K562 (cell line): Measurements from ENCODE around the gene ZNF438. TPM values are rescaled to one million over a fixed set of nuclear protein-coding genes. Genes with fewer than 3 reads are reported as not detected.

ENCODE experiments used
- ATAC-seq: fragments of 200-7000 bp; cut with Tn5 transposase; 3 replicates; pipeline ENCODE4 v1.9.1; 2020; ENCODE audit warnings: moderate library complexity
- BruUV-seq: library from RNA; stranded (reverse); fragments of 400-500 nt; replicated peaks from 2 replicates; lab custom pipeline; 2021; lab: Mats Ljungman, UMichigan
- CTCF ChIA-PET: fragments of 300-600 bp; formaldehyde crosslinking; extraction: SDS; loops from one replicate; lab custom pipeline; 2021; ENCODE audit warnings: low intra/inter-chr PET ratio; lab: Yijun Ruan, JAX
- POLR2A ChIA-PET: fragments of 300-600, 350-650 bp; sonication (Branson Sonifier 250); formaldehyde crosslinking; extraction: SDS; loops from one replicate; lab custom pipeline; 2021; ENCODE audit warnings: antibody characterized with exemption, inconsistent platforms; lab: Yijun Ruan, JAX
- DNase-seq, 4 experiments: peaks; one replicate each; pipeline versions ENCODE4 v3.0.0 to v3.0.0-alpha.2; 2011 to 2018; ENCODE audit warnings: low spot score in 3 of 4, mixed read lengths in 3 of 4; ENCODE audit errors: extremely low read depth in 1 of 4
- FAIRE-seq: peaks from 2 replicates; lab custom pipeline; 2011; peaks lifted over from hg19 to GRCh38; lab: Jason Lieb, UNC
- H2AFZ ChIP-seq: 2 replicates; pipeline ENCODE4 v1.6.0; 2011; ENCODE audit warnings: low read depth, low read length, control low read depth, inconsistent platforms
- H3K27ac ChIP-seq: fragments of 200-600 bp; 3 replicates; pipeline ENCODE4 v1.8.0; 2011; ENCODE audit warnings: low read depth, mild to moderate bottlenecking, control low read depth, inconsistent platforms, low read length, moderate library complexity, mixed read lengths; ENCODE audit errors: extremely low read depth
- H3K27me3 ChIP-seq, 2 experiments: fragments of 300-600 bp in 1 of 2; 2 replicates in 1 of 2; 3 replicates in 1 of 2; pipeline versions ENCODE4 v1.6.0 to v1.8.0; 2011; ENCODE audit warnings: inconsistent platforms in 2 of 2, low read length in 2 of 2, mild to moderate bottlenecking in 1 of 2, mixed read lengths in 1 of 2, moderate library complexity in 1 of 2; ENCODE audit not compliant: control insufficient read depth in 2 of 2, insufficient read depth in 2 of 2
- H3K36me3 ChIP-seq: fragments of 300-600 bp; 3 replicates; pipeline ENCODE4 v1.8.0; 2011; ENCODE audit warnings: mild to moderate bottlenecking, low read length, inconsistent platforms; ENCODE audit not compliant: control insufficient read depth, insufficient read depth
- H3K4me1 ChIP-seq, 2 experiments: fragments of 200-600 bp in 1 of 2; replicated peaks in 1 of 2; 2 replicates in 1 of 2; 3 replicates in 1 of 2; pipeline versions ENCODE4 v1.5.1 to v1.8.0; 2011; ENCODE audit warnings: inconsistent platforms in 2 of 2, low read length in 2 of 2, mild to moderate bottlenecking in 1 of 2, mixed read lengths in 1 of 2, moderate library complexity in 1 of 2; ENCODE audit not compliant: control insufficient read depth in 2 of 2, insufficient read depth in 2 of 2
- H3K4me2 ChIP-seq: 2 replicates; pipeline ENCODE4 v1.6.1; 2011; ENCODE audit warnings: low read length, control low read depth, inconsistent platforms, mixed read lengths; ENCODE audit not compliant: insufficient read depth
- H3K4me3 ChIP-seq: fragments of 200-600 bp; sonication (generic), shearing (Covaris generic); 2 replicates; pipeline ENCODE4 v1.5.1; 2016; ENCODE audit warnings: control low read depth, inconsistent platforms
- H3K79me2 ChIP-seq: fragments of 200-600 bp; 3 replicates; pipeline ENCODE4 v1.8.0; 2011; ENCODE audit warnings: low read length, inconsistent platforms; ENCODE audit not compliant: control insufficient read depth, insufficient read depth
- H3K9ac ChIP-seq, 2 experiments: 2 replicates each; pipeline versions ENCODE4 v1.6.0 to v1.6.1; 2011; ENCODE audit warnings: low read depth in 2 of 2, low read length in 2 of 2, control low read depth in 1 of 2, inconsistent platforms in 1 of 2, mild to moderate bottlenecking in 1 of 2, mixed read lengths in 1 of 2; ENCODE audit not compliant: insufficient read depth in 1 of 2
- H3K9me1 ChIP-seq: one replicate; pipeline ENCODE4 v1.6.0; 2011; ENCODE audit warnings: inconsistent platforms, mild to moderate bottlenecking, low read length, moderate library complexity; ENCODE audit not compliant: control insufficient read depth, insufficient read depth
- H3K9me3 ChIP-seq: replicated peaks from 2 replicates; pipeline ENCODE4 v1.5.1; 2011; ENCODE audit warnings: low read depth, low read length, inconsistent platforms; ENCODE audit not compliant: control insufficient read depth, insufficient read depth
- H4K20me1 ChIP-seq: replicated peaks from 2 replicates; pipeline ENCODE4 v1.6.1; 2011; ENCODE audit warnings: low read length, inconsistent platforms, mixed read lengths; ENCODE audit not compliant: control insufficient read depth, insufficient read depth
- EP400 ChIP-seq: fragments of 450-650 bp; IDR thresholded peaks from 2 replicates; pipeline ENCODE4 v1.6.1; 2017; ENCODE audit warnings: antibody characterized with exemption, mild to moderate bottlenecking, moderate library complexity
- FOXA3 ChIP-seq, 2 experiments: fragments of 450-650 bp in 1 of 2; sonication (generic) in 1 of 2; formaldehyde crosslinking; IDR thresholded peaks in 1 of 2; conservative IDR thresholded peaks in 1 of 2; 2 replicates each; pipeline versions ENCODE4 v1.4.0 to v1.8.0; 2020 to 2022; ENCODE audit warnings: mild to moderate bottlenecking in 2 of 2, missing genetic modification reagents in 1 of 2
- GABPA ChIP-seq: fragments of 200-800 bp; sonication (Bioruptor generic); conservative IDR thresholded peaks from 2 replicates; pipeline ENCODE4 v1.6.1; 2016; ENCODE audit warnings: low read depth, missing genetic modification characterization, missing compliant biosample characterization
- GTF2F1 ChIP-seq: IDR thresholded peaks from 2 replicates; pipeline ENCODE4 v1.6.1; 2011; ENCODE audit warnings: low read depth, low read length, improper control_type of control experiment
- LEF1 ChIP-seq: fragments of 450-650 bp; IDR thresholded peaks from 2 replicates; pipeline ENCODE4 v1.6.1; 2016; ENCODE audit warnings: mild to moderate bottlenecking
- MCM2 ChIP-seq: fragments of 450-650 bp; IDR thresholded peaks from 2 replicates; pipeline ENCODE4 v1.6.1; 2017; ENCODE audit warnings: low read depth, mild to moderate bottlenecking
- MIER1 ChIP-seq: fragments of 450-650 bp; IDR thresholded peaks from 2 replicates; pipeline ENCODE4 v1.6.1; 2016; ENCODE audit warnings: antibody characterized with exemption, mild to moderate bottlenecking, low read depth
- NELFE ChIP-seq: IDR thresholded peaks from 2 replicates; pipeline ENCODE4 v1.6.1; 2011; ENCODE audit warnings: mild to moderate bottlenecking; ENCODE audit not compliant: insufficient read depth, insufficient read length
- RNF2 ChIP-seq: sonication (generic); IDR thresholded peaks from 2 replicates; pipeline ENCODE4 v1.6.1; 2016
- SREBF2 ChIP-seq: sonication (generic); formaldehyde crosslinking; IDR thresholded peaks from 2 replicates; pipeline ENCODE4 v1.4.0; 2020; ENCODE audit warnings: mild to moderate bottlenecking, missing genetic modification reagents
- TAF15 ChIP-seq: fragments of 200-400 bp; formaldehyde crosslinking; IDR thresholded peaks from 2 replicates; pipeline ENCODE4 v1.6.1; 2017; ENCODE audit warnings: mild to moderate bottlenecking, low read depth, low read length, moderate library complexity
- ZSCAN29 ChIP-seq: fragments of 450-650 bp; IDR thresholded peaks from 2 replicates; pipeline ENCODE4 v1.6.1; 2017
- WGBS: fragments of 100-300 bp; shearing (Covaris generic); methylation state at CpG from one replicate; pipeline ENCODE4 v1.1.6; 2016; ENCODE audit warnings: low coverage, mixed read lengths; ENCODE audit not compliant: insufficient coverage; ENCODE audit errors: missing lambda C conversion rate; 5-methylcytosine and 5-hydroxymethylcytosine counted together
- in situ Hi-C: fragments of 300-500 bp; cut with MboI; formaldehyde crosslinking; loops from 4 replicates; pipeline ENCODE4 v1.15.0; 2018; ENCODE audit warnings: inconsistent platforms, mixed read lengths
- intact Hi-C: fragments of 100-400 bp; cut with micrococcal nuclease; formaldehyde crosslinking; loops from 2 replicates; pipeline ENCODE4 v1.14.2; 2022
- polyA plus RNA-seq, 8 experiments: library from polyadenylated mRNA; depleted of rRNA in 4 of 8; stranded (reverse) in 5 of 8; unstranded in 3 of 8; fragments of >200 nt; fragmentation: Nextera tagmentation in 2 of 8; fragmentation: Illumina TruSeq in 1 of 8; extraction: Ambion mirVana in 2 of 8; extraction: Trizol in 1 of 8; gene quantifications; 2 replicates each; pipeline versions ENCODE4 v1.2.1 to v1.2.3, GENCODE V29; 2011 to 2014; ENCODE audit warnings: inconsistent platforms in 1 of 8, missing spikeins in 1 of 8
- total RNA-seq, 7 experiments: library from RNA; depleted of rRNA in 6 of 7; stranded (reverse); fragments of >200 nt in 6 of 7; fragmentation: Illumina TruSeq in 2 of 7; extraction: Trizol in 2 of 7; gene quantifications; 2 replicates each; pipeline versions ENCODE4 v1.2.1 to v1.2.3, GENCODE V29; 2011 to 2021; ENCODE audit warnings: low replicate concordance in 1 of 7
- TF ChIP-seq, protein P1 (sequence below): fragments of 250-450 bp; sonication (Bioruptor Pico); IDR thresholded peaks from 2 replicates; pipeline ENCODE4 v1.4.0; 2020; ENCODE audit warnings: mild to moderate bottlenecking, moderate library complexity

The ZNF438 gene
- total and polyA plus RNA-seq, 9 of the 15 experiments (the other 6 are each of a cell fraction or from before 2014, with no cell fraction given) = 0.45 to 1.5 (median 0.91) TPM

DNA sequence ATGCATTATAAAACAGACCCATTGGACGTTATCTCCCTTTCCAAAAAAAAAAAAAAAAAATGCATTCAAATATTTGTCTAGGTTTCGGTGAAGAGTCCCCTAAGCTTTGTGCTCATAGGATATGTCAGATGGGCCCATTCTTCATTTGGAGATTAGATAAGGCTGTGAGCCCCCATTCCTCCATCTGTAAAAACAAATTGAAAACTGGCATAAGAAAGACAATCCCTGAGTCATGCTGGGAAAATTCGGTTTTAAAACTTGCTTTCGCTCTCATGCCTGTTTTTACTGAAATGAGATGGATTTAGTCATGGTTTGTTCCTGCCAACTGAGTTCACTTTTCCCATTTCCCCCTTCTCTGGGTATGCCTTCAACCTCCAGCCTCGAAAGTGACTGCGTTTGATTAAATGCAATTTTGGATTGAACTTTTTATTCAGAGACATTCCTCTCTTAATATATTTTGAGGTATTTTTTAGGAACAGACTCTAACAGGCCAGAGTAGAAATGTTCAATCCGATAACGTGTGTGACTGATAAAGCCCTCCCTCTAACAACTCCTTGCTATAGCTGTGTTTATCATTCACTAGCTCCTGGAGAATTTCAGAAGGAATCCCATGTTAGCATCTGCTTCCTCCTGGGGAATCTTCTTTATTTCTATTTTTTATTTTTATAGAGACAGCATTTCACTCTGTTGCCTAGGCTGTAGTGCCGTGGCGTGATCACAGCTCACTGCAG lies 211.2 kb downstream of the ZNF438 start (continued):
- TF ChIP-seq, protein P1, sequence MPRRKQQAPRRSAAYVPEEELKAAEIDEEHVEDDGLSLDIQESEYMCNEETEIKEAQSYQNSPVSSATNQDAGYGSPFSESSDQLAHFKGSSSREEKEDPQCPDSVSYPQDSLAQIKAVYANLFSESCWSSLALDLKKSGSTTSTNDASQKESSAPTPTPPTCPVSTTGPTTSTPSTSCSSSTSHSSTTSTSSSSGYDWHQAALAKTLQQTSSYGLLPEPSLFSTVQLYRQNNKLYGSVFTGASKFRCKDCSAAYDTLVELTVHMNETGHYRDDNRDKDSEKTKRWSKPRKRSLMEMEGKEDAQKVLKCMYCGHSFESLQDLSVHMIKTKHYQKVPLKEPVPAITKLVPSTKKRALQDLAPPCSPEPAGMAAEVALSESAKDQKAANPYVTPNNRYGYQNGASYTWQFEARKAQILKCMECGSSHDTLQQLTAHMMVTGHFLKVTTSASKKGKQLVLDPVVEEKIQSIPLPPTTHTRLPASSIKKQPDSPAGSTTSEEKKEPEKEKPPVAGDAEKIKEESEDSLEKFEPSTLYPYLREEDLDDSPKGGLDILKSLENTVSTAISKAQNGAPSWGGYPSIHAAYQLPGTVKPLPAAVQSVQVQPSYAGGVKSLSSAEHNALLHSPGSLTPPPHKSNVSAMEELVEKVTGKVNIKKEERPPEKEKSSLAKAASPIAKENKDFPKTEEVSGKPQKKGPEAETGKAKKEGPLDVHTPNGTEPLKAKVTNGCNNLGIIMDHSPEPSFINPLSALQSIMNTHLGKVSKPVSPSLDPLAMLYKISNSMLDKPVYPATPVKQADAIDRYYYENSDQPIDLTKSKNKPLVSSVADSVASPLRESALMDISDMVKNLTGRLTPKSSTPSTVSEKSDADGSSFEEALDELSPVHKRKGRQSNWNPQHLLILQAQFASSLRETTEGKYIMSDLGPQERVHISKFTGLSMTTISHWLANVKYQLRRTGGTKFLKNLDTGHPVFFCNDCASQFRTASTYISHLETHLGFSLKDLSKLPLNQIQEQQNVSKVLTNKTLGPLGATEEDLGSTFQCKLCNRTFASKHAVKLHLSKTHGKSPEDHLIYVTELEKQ (CRISPR knock-in tag) = no peak
- no peak for TF ChIP-seq GABPA (tag)
- TF ChIP-seq RNF2 = no peak

DNA sequence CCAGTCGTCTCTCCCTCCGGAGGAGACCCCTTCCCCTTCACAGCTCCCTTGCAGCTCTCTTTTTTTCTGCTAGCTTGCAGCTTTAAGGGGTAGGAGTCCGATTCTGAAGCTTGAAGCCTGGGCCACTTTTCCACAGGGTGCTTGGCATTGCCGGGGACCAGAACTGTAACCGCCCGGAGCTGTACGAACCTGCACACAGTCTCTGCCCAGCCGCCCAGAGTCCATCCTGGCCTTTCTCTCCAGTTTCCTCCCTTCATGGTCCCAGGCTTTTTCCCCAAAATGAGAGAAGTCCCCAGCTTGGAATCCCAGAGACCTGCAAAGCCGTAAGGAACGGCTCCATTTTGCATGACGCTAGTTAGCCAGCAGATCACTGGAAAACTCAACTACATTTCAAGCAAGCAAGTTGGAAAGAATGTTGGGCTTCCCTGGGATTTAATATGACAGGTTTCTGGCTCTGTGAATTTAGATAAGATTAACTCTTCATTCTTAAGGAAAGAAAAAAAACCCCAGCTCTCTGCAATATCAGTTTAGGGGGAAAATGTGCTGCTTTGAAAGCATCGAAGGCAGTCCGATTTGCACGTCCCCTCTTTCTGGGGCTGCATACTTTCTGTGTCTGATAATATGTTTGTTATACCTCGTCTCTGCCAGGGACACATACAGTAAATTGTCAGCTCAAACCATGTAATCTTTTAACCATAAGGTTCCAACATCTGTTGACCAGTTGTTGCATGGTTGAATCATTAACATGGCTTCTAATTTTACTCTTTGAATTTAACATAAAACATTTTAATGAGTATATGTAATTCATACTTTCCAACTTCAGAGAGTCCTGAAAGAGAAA lies 212.1 kb downstream of the ZNF438 start:
- Histone ChIP-seq H4K20me1 (peaks cover 9% of the 10 kb centered on the region; the same call in 1 of the 2 replicates), H3K4me3 (no peak overlapping the region), H3K4me1 (peaks cover 21 to 31% of the 10 kb centered on the region in 2 experiments), H3K27ac (no peak overlapping the region), H3K9me3 (no peaks in the 10 kb centered on the region), H3K9me1 (peaks cover 3% of the 10 kb centered on the region), H3K36me3 (no peaks in the 10 kb centered on the region), H3K9ac (no peak overlapping the region), H3K4me2 (no peak overlapping the region), H3K79me2 (no peaks in the 10 kb centered on the region), H3K27me3 (peaks cover 0 to 23% of the 10 kb centered on the region in 2 experiments; a peak in 3 of 5 replicates), H2AFZ (no peak overlapping the region)
- ChIA-PET CTCF (no interaction called here), POLR2A (interaction anchor here (0.5 to 1.6 kb wide), 5 partner anchors 9 to 546 kb away, joined by 3 to 5 read pairs (median 4); no protein-coding TSS in a partner anchor)
- no peak for FAIRE-seq
- in situ Hi-C loops = no loop called here
- ATAC-seq = no peak
- WGBS = 33% methylated on average over 15 of the region's 15 CpGs
- no peak for DNase-seq
- intact Hi-C loops = no loop called here
- BruUV-seq = no TSS peak
- TF ChIP-seq EP400 = no peak
- TF ChIP-seq NELFE = no peak
- TF ChIP-seq MIER1 = no peak
- TF ChIP-seq MCM2 = no peak
- TF ChIP-seq GTF2F1 = no peak
- no peak for TF ChIP-seq ZSCAN29
- TF ChIP-seq LEF1 = no peak
- TF ChIP-seq FOXA3 (CRISPR knock-in tag; conservative IDR thresholded peaks at IDR 0.05 in 1 of 2, IDR thresholded peaks at IDR 0.05 in 1 of 2) = no peak
- TF ChIP-seq SREBF2 (CRISPR knock-in tag) = no peak
- no peak for TF ChIP-seq TAF15
